NCI-H345 (cell line): ENCODE results near the gene SSUH2.
A peak's percentile ranks its signal among the peaks of the same experiment; 100 is the strongest.

Experiments used
- DNase-seq: peaks from one replicate; lab custom pipeline; 2025; lab: John Stamatoyannopoulos, UW

Gene SSUH2

GRCh38 chr3:8641472-8641871 is 3.1 kb downstream of the SSUH2 start:
- no peak for DNase-seq

DNA sequence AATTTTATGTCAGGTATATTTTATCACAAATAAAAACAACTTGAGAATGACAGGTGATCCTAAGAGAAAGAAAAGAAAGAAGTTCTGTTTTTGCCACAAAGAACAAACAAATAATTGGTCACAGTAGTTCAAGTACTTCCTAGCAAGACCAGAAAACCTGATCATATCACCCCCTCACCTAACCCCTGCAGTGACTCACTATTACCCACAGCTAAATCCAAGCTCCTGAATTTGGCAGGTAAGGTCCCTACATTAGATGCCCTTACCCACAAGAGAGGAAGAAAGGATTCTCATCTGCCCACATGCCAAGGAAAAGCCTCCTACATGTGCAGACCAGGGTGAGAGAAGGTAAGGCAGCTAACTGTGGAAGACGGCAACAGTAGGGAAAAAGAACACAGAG is 4.4 kb downstream of the SSUH2 start:
- no peak for DNase-seq

GRCh38 chr3:8639659-8640000 is 5.0 kb downstream of the SSUH2 start:
- DNase-seq: no peak

GRCh38 chr3:8638994-8639658 is 5.5 kb downstream of the SSUH2 start:
- DNase-seq: no peak

GRCh38 chr3:8637348-8637747 is 7.2 kb downstream of the SSUH2 start:
- DNase-seq: no peak

GRCh38 chr3:8635631-8636030 is 9.0 kb downstream of the SSUH2 start:
- DNase-seq: no peak

- DNase-seq: no peak
Measured at GRCh38 chr3:8635125-8635524, 9.5 kb downstream of the SSUH2 start.

DNA sequence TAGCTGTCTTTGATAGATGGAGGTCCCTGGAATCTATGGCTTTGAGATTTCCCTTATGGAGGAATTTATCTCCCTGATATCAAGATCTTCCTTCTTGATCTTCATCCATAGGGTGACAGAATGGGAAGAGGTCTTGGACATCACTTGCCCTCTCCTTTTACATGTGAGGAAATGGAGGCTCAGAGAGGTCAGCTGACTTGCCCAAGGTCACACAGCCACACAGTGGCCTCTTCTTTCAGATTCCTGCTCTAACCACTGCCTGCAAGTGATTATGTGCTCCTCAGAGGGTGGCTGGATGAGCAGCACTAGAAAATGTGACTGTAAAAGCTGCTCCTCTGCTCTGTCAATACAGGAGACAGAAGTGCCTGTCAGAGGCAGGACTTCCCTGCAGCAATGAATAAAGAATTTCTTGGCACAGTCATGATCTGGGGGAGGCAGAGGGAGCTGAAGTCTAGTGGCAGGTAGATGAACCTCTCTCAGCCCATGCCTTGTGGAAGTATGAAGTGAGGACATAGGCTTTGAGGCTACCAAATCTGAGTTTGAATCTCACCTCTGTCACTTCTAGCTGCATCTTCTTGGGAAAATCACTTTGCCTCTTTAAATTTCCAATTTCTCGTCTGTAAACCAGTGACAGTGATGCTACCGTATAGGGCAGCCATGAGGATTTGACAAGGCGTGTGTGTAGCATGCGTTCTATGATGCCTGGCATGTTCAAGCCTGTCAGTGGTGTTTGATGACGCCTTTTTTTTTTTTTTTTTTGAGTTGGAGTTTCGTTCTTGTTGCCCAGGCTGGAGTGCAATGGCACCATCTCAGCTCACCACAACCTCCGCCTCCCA is 12.0 kb downstream of the SSUH2 start:
- no peak for DNase-seq

- DNase-seq: no peak
Measured at GRCh38 chr3:8631661-8632060, 12.9 kb downstream of the SSUH2 start.

DNA sequence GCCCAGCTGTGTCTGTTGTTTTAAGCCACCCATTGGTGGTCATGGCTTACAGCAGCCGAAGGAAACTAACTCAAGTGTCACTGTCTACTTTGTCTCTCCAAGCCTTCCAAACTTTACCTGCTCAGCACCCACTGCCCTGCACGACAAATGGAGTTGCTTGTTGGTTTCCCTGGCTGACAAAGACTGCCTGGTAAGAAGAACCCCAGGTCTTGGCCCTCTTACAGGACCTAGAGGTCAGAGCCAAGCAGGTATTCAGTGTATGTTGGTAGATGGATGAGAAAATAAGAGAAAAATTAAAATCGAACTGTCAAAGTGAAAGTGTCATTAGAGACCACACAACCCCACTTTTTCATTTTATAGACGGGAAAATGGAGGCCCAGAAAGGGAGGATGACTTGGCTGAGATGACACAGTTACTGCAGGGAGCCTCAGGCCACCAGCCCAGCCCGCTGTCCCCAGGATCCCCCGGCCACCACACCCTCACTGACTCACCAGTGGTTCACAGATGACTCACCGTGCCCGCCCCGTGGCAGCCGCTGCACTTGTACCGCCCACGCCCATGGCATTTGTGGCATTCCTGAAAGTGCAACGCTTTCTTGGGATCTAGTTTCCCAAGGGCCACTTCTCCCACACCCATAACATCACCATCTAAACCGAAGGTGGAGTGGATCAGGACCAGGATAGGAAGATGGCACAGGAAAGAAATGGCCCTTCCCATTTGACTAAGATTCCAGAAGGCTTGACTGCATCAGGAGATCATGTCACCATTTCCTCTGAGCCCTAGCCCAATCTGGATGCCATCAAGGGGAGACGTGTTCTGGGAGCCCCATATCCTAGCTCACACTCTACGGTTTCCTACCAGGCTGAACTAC is 15.2 kb downstream of the SSUH2 start:
- DNase-seq: no peak

- no peak for DNase-seq
Measured at GRCh38 chr3:8627949-8628348, 16.6 kb downstream of the SSUH2 start.

- DNase-seq: no peak
Measured at GRCh38 chr3:8627201-8627940, 17.2 kb downstream of the SSUH2 start.

DNA sequence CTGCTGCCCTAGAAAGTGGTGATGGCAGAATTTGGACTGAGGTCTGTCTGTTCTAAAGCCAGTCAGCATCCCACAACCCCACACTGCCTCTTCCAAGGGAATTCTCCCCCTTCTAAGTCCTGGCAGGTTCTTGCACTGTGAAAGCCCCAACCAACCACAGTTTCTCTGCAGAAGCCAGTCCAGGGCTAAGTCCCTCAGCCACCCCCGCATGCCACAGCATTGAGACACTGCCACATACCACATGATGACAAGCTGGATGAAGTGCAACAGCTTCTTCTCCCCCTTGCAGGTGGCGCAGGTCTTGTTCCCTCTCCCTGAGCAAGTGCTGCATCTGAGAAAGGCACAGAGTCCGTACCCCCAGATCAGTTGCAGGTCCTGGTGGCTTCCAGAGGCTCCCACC is 18.6 kb downstream of the SSUH2 start:
- DNase-seq: no peak

DNA sequence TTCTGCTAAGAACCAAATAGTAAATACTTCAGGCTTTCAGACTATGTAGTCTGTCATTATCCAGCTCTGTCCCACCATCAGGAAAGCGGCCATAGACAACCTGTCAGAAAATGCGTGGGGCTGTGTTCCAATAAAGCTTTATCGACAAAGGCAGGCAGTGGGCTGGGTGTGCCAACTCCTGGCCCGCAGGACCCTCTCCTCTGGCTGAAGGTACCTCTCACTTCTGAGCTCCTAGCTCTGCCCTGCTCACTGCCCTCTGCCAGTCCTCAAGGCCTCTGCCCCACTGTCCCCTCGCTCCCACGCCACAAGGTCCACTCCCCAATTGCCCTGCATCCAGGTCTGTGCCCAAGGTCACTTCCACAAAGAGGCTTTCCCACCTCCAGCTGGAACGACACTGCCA is 20.0 kb downstream of the SSUH2 start:
- no peak for DNase-seq

GRCh38 chr3:8623741-8624140 is 20.9 kb downstream of the SSUH2 start:
- DNase-seq: no peak

GRCh38 chr3:8622873-8623691 is 21.5 kb downstream of the SSUH2 start:
- peak; percentile 27 for DNase-seq

GRCh38 chr3:8621872-8622271 is 22.7 kb downstream of the SSUH2 start:
- no peak for DNase-seq

DNA sequence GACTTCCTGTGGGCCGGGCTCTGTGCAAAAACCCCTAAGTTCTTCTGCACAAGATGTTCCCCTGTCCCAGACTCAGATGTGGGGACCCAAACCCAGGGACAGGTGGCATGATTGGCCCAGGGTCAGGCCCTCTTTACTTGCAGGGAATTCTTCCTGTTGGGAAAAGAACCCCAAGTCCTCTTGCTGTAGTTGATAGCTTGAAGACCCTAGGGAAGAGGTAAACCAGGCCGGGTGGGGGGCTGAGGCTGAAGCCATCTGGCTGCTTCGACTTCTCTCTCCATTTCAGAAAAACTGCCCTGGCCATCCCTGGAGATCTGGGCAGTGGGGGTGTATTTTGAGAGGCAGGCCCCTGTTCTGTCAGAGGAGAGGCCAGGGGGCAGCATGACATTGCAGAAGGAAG is 23.5 kb downstream of the SSUH2 start:
- no peak for DNase-seq

DNA sequence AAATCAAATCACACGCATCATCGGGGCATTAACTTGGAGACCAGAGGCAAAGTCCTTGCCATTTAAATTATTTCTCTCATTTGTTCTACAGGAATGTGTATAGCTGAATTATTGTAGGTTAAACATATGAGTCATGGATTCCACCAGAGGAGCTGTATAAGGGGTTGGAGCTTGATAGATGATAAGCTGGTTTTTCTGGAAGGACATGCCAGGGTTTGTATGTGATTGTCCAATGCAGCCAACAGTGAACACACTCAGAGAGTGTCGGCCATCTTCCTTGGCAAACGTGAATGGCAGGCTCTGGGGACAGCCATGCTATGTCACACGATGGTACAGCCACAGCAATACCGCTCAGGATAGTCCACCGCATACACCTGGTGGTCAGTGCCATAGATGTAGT is 25.1 kb downstream of the SSUH2 start:
- DNase-seq: no peak

DNA sequence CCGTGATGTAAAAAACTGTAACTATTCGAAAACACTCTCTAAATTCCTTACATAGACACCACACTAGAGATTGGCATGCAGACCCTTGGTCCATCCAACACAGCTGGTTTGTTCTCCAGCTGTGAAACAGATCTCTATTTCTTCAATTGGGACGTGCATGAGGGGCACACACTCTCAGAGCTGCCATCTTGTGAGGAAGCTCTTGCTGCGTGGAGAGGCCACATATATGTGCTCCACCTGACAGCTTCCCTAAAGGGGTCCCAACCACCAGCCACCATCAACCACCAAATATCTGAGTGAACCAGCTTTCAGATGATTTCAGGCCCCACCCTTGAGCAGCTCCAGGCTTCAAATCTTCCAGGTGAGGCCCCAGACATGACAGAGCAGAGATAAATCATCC is 25.6 kb downstream of the SSUH2 start:
- DNase-seq: no peak

- DNase-seq: no peak
Measured at GRCh38 chr3:8617921-8618320, 26.7 kb downstream of the SSUH2 start.
